Measurements from ENCODE around the gene ITGB5. TPM values are rescaled to one million over a fixed set of nuclear protein-coding genes. Genes with fewer than 3 reads are reported as not detected.

ITGB5 gene
- total RNA-seq, 2 donors from 2014 or later: 576 to 592 TPM

- Histone ChIP-seq H3K4me3 (no peak overlapping the region), H3K36me3 (peaks cover 6% of the 10 kb centered on the region), H3K27me3 (replicated peaks; ENCODE audit: insufficient read depth) (no peaks in the 10 kb centered on the region), H3K27ac (peak overlapping the region in 1 of 2 donors; percentile 90), H3K9me3 (no peaks in the 10 kb centered on the region), H3K4me1 (ENCODE audit: control insufficient read depth in 1 of 2, low read depth in 2 of 2) (peaks cover 51 to 67% of the 10 kb centered on the region in 2 donors)
- no peak for ATAC-seq (ENCODE audit: insufficient number of reproducible peaks, low FRiP score, low read depth)
- DNase-seq (ENCODE audit: low spot score): no peak
- no peak for TF ChIP-seq CTCF (IDR thresholded peaks at IDR 0.05)
These were observed 33.2 kb downstream of the ITGB5 start for GRCh38 chr3:124854009-124854408.

- Histone ChIP-seq H3K9me3 (no peaks in the 10 kb centered on the region), H3K4me1 (ENCODE audit: control insufficient read depth in 1 of 2, low read depth in 2 of 2) (peaks cover 45 to 64% of the 10 kb centered on the region in 2 donors), H3K27me3 (replicated peaks; ENCODE audit: insufficient read depth) (no peaks in the 10 kb centered on the region), H3K27ac (peak overlapping the region; percentile 2 to 90), H3K36me3 (peaks cover 6% of the 10 kb centered on the region), H3K4me3 (no peak overlapping the region)
- no peak for TF ChIP-seq CTCF (IDR thresholded peaks at IDR 0.05)
- ATAC-seq (ENCODE audit: insufficient number of reproducible peaks, low FRiP score, low read depth): no peak
- no peak for DNase-seq (ENCODE audit: low spot score)
These were observed 33.7 kb downstream of the ITGB5 start for GRCh38 chr3:124853446-124853845.

- DNase-seq (ENCODE audit: low spot score) (no peak), ATAC-seq (ENCODE audit: insufficient number of reproducible peaks, low FRiP score, low read depth) (no peak)
- Histone ChIP-seq H3K4me3 (peak overlapping the region; percentile 45), H3K4me1 (ENCODE audit: control insufficient read depth in 1 of 2, low read depth in 2 of 2) (peaks cover 34 to 51% of the 10 kb centered on the region in 2 donors), H3K27ac (peak overlapping the region; percentile 86 to 90), H3K36me3 (peaks cover 6% of the 10 kb centered on the region), H3K9me3 (no peaks in the 10 kb centered on the region), H3K27me3 (replicated peaks; ENCODE audit: insufficient read depth) (no peaks in the 10 kb centered on the region)
- TF ChIP-seq CTCF (IDR thresholded peaks at IDR 0.05): no peak
These were observed 35.3 kb downstream of the ITGB5 start for GRCh38 chr3:124851905-124852304.

- Histone ChIP-seq H3K4me1 (ENCODE audit: control insufficient read depth in 1 of 2, low read depth in 2 of 2) (peaks cover 39 to 58% of the 10 kb centered on the region in 2 donors), H3K9me3 (no peaks in the 10 kb centered on the region), H3K27ac (peak overlapping the region; percentile 86 to 90), H3K36me3 (peaks cover 2% of the 10 kb centered on the region), H3K27me3 (replicated peaks; ENCODE audit: insufficient read depth) (no peaks in the 10 kb centered on the region), H3K4me3 (peak overlapping the region; percentile 48)
- ATAC-seq (ENCODE audit: insufficient number of reproducible peaks, low FRiP score, low read depth) (no peak), DNase-seq (ENCODE audit: low spot score) (no peak)
- TF ChIP-seq CTCF (IDR thresholded peaks at IDR 0.05): no peak
These were observed 36.0 kb downstream of the ITGB5 start for GRCh38 chr3:124851136-124851535.

GRCh38 chr3:124850633-124851032 is 36.5 kb downstream of the ITGB5 start:
- H3K27me3 ChIP-seq (replicated peaks; ENCODE audit: insufficient read depth): no peaks in the 10 kb centered on the region
- peak overlapping the region; percentile 87 to 90 for H3K27ac ChIP-seq
- DNase-seq (ENCODE audit: low spot score) (no peak), ATAC-seq (ENCODE audit: insufficient number of reproducible peaks, low FRiP score, low read depth) (no peak)
- H3K9me3 ChIP-seq: no peaks in the 10 kb centered on the region
- H3K36me3 ChIP-seq: peaks cover under 1% of the 10 kb centered on the region
- H3K4me1 ChIP-seq (ENCODE audit: control insufficient read depth in 1 of 2, low read depth in 2 of 2): peaks cover 45 to 63% of the 10 kb centered on the region in 2 donors
- H3K4me3 ChIP-seq: peak overlapping the region; percentile 48
- no peak for TF ChIP-seq CTCF (IDR thresholded peaks at IDR 0.05)

Measured in thoracic aorta (tissue), 2 donors.